HepG2 (cell line): ENCODE data around the gene IRF6. TPM values are rescaled to one million over a fixed set of nuclear protein-coding genes. Genes with fewer than 3 reads are reported as not detected.
A peak's percentile ranks its signal among the peaks of the same experiment; 100 is the strongest.

Experiments used
- ATAC-seq: fragments of 200-7000 bp; cut with Tn5 transposase; 3 replicates; pipeline ENCODE4 v1.9.1; 2020; ENCODE audit warnings: mild to moderate bottlenecking, moderate library complexity
- BruUV-seq: library from RNA; stranded (reverse); fragments of 400-500 nt; replicated peaks from 2 replicates; lab custom pipeline; 2021; lab: Mats Ljungman, UMichigan
- CTCF ChIA-PET: fragments of 300-600 bp; formaldehyde crosslinking; extraction: SDS; loops from one replicate; lab custom pipeline; 2021; ENCODE audit warnings: low total read pairs, inconsistent platforms, low intra/inter-chr PET ratio; lab: Yijun Ruan, JAX
- POLR2A ChIA-PET: fragments of 350-600 bp; sonication (Branson Sonifier 250); formaldehyde crosslinking; loops from one replicate; lab custom pipeline; 2020; ENCODE audit warnings: antibody characterized with exemption, inconsistent platforms; lab: Yijun Ruan, JAX
- DNase-seq: peaks from one replicate; pipeline ENCODE4 v3.0.0-alpha.2; 2015; ENCODE audit warnings: low spot score
- FAIRE-seq: peaks from 3 replicates; lab custom pipeline; 2011; peaks lifted over from hg19 to GRCh38; lab: Jason Lieb, UNC
- H2AFZ ChIP-seq: one replicate; pipeline ENCODE4 v1.6.1; 2011; ENCODE audit warnings: low read length, inconsistent platforms
- H3K27ac ChIP-seq: fragments of 300-600 bp; 3 replicates; pipeline ENCODE4 v1.8.0; 2011; ENCODE audit warnings: mixed run types, mild to moderate bottlenecking, mixed read lengths, low read length, inconsistent platforms; ENCODE audit not compliant: insufficient read depth; ENCODE audit errors: extremely low read length
- H3K27me3 ChIP-seq, 2 experiments: fragments of 200-600 bp in 1 of 2; 2 replicates in 1 of 2; 3 replicates in 1 of 2; pipeline versions ENCODE4 v1.6.0 to v1.8.0; 2011; ENCODE audit warnings: low read length in 2 of 2, mild to moderate bottlenecking in 2 of 2, moderate library complexity in 2 of 2, inconsistent platforms in 1 of 2; ENCODE audit not compliant: insufficient read depth in 2 of 2, control insufficient read depth in 1 of 2
- H3K36me3 ChIP-seq, 2 experiments: fragments of 200-600 bp in 1 of 2; replicated peaks in 1 of 2; 2 replicates in 1 of 2; 3 replicates in 1 of 2; pipeline versions ENCODE4 v1.5.1 to v1.8.0; 2011; ENCODE audit warnings: low read length in 2 of 2, inconsistent platforms in 1 of 2; ENCODE audit not compliant: insufficient read depth in 2 of 2, control insufficient read depth in 1 of 2
- H3K4me1 ChIP-seq: 2 replicates; pipeline ENCODE4 v1.5.1; 2012; ENCODE audit warnings: low read length, inconsistent platforms; ENCODE audit not compliant: insufficient read depth
- H3K4me2 ChIP-seq: 2 replicates; pipeline ENCODE4 v1.6.0; 2011; ENCODE audit warnings: low read depth, low read length, inconsistent platforms
- H3K4me3 ChIP-seq, 3 experiments: fragments of 200-600 bp in 1 of 3; sonication (generic), shearing (Covaris generic) in 1 of 3; replicated peaks in 1 of 3; 2 replicates each; pipeline ENCODE4 v1.5.1; 2011 to 2016; ENCODE audit warnings: low read length in 3 of 3, inconsistent platforms in 2 of 3, low read depth in 2 of 3, mild to moderate bottlenecking in 2 of 3, control low read depth in 1 of 3, mixed read lengths in 1 of 3; ENCODE audit not compliant: insufficient read depth in 1 of 3
- H3K79me2 ChIP-seq: one replicate; pipeline ENCODE4 v1.6.1; 2011; ENCODE audit warnings: low read length, inconsistent platforms; ENCODE audit not compliant: insufficient read depth
- H3K9ac ChIP-seq: 2 replicates; pipeline ENCODE4 v1.6.0; 2011; ENCODE audit warnings: mild to moderate bottlenecking, low read depth, low read length, inconsistent platforms; ENCODE audit not compliant: insufficient read depth
- H3K9me3 ChIP-seq: 2 replicates; pipeline ENCODE4 v1.5.1; 2012; ENCODE audit warnings: mild to moderate bottlenecking, low read length
- H4K20me1 ChIP-seq: 2 replicates; pipeline ENCODE4 v1.6.0; 2011; ENCODE audit warnings: inconsistent platforms, mild to moderate bottlenecking, low read length, moderate library complexity; ENCODE audit not compliant: insufficient read depth
- ARID5B ChIP-seq: IDR thresholded peaks from 2 replicates; pipeline ENCODE4 v1.4.0; 2020; ENCODE audit warnings: mild to moderate bottlenecking, missing genetic modification reagents
- FOSL2 ChIP-seq: sonication (generic); formaldehyde crosslinking; IDR thresholded peaks from 2 replicates; pipeline ENCODE4 v1.4.0; 2020; ENCODE audit warnings: missing genetic modification reagents
- SCMH1 ChIP-seq: sonication (generic); formaldehyde crosslinking; IDR thresholded peaks from 2 replicates; pipeline ENCODE4 v1.9.0; 2021; ENCODE audit warnings: missing genetic modification reagents, mild to moderate bottlenecking, borderline replicate concordance
- ZNF644 ChIP-seq: IDR thresholded peaks from 2 replicates; pipeline ENCODE4 v1.6.1; 2016; ENCODE audit warnings: low read depth
- ZNF784 ChIP-seq: sonication (generic); formaldehyde crosslinking; IDR thresholded peaks from 2 replicates; pipeline ENCODE4 v1.5.1; 2020; ENCODE audit warnings: missing genetic modification reagents, mild to moderate bottlenecking, borderline replicate concordance
- ZNF850 ChIP-seq: sonication (generic); formaldehyde crosslinking; conservative IDR thresholded peaks from 2 replicates; pipeline ENCODE4 v1.9.0; 2021; ENCODE audit warnings: mild to moderate bottlenecking, missing genetic modification reagents
- WGBS: methylation state at CpG from one replicate; pipeline ENCODE4 v1.1.6; 2017; ENCODE audit warnings: low lambda C conversion rate; 5-methylcytosine and 5-hydroxymethylcytosine counted together
- in situ Hi-C: cut with HindIII; loops from 2 replicates; pipeline ENCODE4 v1.10.0; 2017; ENCODE audit warnings: low pct_unique_long_range_greater_than_20kb; ENCODE audit not compliant: extremely low pct_ligation_motif_present
- intact Hi-C: fragments of 100-400 bp; cut with micrococcal nuclease; formaldehyde crosslinking; loops from one replicate; pipeline ENCODE4 v1.10.0; 2022; ENCODE audit not compliant: unreplicated experiment
- polyA plus RNA-seq, 8 experiments: library from polyadenylated mRNA; depleted of rRNA in 3 of 8; stranded (reverse) in 7 of 8; unstranded in 1 of 8; fragments of >200 nt; fragmentation: Illumina TruSeq in 4 of 8; extraction: Trizol in 4 of 8; gene quantifications; 2 replicates each; pipeline versions ENCODE4 v1.2.1 to v1.2.3, GENCODE V29; 2011 to 2016; ENCODE audit warnings: low read depth in 4 of 8, missing spikeins in 1 of 8, mixed read lengths in 1 of 8; ENCODE audit not compliant: insufficient read depth in 1 of 8
- total RNA-seq, 5 experiments: library from RNA; depleted of rRNA; stranded (reverse); fragments of >200 nt; fragmentation: Illumina TruSeq; extraction: Trizol; gene quantifications; 2 replicates each; pipeline ENCODE4 v1.2.3, GENCODE V29; 2016; ENCODE audit warnings: low read depth in 1 of 5

IRF6 gene
- total and polyA plus RNA-seq, 2 of the 13 experiments (the other 11 are each of a cell fraction or from before 2014, with no cell fraction given) = 0.02 TPM; not detected in 1

- no TSS peak for BruUV-seq
- CTCF ChIA-PET = no interaction called here
- peak; percentile 80 for ATAC-seq
These were observed 15.4 kb downstream of the IRF6 start for GRCh38 chr1:209790286-209791193.

More at GRCh38 chr1:209790286-209791193, 15.4 kb downstream of the IRF6 start:
- FAIRE-seq (no peak), DNase-seq (peak; percentile 63)
- POLR2A ChIA-PET = no interaction called here
- WGBS = 23% methylated on average over 7 of the region's 10 CpGs
- no peaks in the 10 kb centered on the region for H3K36me3 ChIP-seq
- TF ChIP-seq FOSL2 = peak; percentile 66
- TF ChIP-seq ARID5B = 0 out of 2 replicates have a peak, but pooled peaks have one; percentile 24
- peak; percentile 66; the same call in 1 of the 2 replicates for TF ChIP-seq ZNF644
- no peak for TF ChIP-seq ZNF850 (CRISPR knock-in tag)
- TF ChIP-seq SCMH1 (CRISPR knock-in tag) = no peak
- TF ChIP-seq ZNF784 (CRISPR knock-in tag) = no peak
- TF ChIP-seq, all 625 proteins: peak for 3
- Histone ChIP-seq H3K4me1 (peaks cover 11% of the 10 kb centered on the region), H2AFZ (no peak overlapping the region), H3K4me3 (no peak overlapping the region), H3K27me3 (peaks cover 0 to 3% of the 10 kb centered on the region in 2 experiments; a peak in 1 of 5 replicates), H3K27ac (no peak overlapping the region), H3K79me2 (no peaks in the 10 kb centered on the region), H3K9me3 (no peaks in the 10 kb centered on the region), H4K20me1 (no peaks in the 10 kb centered on the region), H3K9ac (no peak overlapping the region), H3K4me2 (peak overlapping the region; percentile 26; the same call in 1 of the 2 replicates)
- intact Hi-C loops = no loop called here
- in situ Hi-C loops = no loop called here
